Raji (cell line): Measurements from ENCODE around the gene GRB14.

Source experiments
- POLR2A ChIP-seq: IDR thresholded peaks from 2 replicates; pipeline ENCODE4 v1.6.1; 2011; ENCODE audit warnings: low read depth, low read length, control low read depth; ENCODE audit not compliant: insufficient read depth

Gene GRB14

DNA sequence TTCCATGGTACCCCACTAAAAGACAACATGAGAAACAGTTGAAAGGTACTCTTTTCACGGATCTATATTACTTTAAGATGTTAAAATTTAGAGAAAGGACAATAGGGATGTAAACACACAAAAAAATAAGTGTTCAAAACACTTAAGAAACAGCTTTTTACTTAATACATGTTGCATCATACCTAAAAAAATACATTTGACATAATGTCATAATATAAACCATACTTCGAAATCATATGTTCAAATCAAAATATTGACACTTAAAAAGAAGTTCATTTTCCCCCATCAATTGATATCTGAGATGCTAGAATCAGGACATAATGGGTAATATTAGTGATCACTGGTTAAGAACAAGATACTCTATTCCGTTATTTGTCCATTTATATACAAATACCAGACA is 124.9 kb downstream of the GRB14 start:
- no peak for TF ChIP-seq POLR2A

DNA sequence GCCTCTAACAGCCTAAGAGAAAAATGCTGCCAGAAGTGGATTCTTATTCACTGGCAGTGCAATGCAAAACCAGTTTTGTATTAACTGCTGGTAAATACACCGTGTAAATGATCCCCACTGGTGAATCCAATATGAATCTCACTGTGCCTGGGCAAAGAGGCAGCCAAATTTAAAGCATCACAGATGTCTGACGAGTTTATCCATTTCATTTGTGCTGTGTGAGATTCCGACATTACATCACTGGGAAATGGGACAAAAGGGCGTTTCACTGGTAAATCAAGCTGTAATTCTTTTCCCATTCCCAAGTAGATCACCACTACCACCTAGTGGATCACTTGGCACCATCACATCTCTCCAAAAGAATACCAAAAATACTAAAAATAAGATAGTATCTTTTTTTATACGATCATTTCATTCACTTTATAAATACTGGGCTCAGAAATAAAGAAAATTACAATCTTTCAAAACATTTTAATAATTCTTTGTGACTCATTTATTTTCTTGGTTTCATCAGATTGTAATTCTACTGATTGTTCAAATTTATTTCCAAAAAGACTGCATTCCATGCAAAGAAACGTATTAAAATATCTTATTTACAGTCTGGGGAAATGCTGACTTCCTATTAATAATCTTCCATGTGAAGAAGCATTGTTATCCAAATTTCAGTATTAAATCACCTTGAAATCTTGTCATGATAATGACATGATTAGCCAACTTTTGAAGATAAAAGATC is 125.6 kb downstream of the GRB14 start:
- TF ChIP-seq POLR2A: no peak

DNA sequence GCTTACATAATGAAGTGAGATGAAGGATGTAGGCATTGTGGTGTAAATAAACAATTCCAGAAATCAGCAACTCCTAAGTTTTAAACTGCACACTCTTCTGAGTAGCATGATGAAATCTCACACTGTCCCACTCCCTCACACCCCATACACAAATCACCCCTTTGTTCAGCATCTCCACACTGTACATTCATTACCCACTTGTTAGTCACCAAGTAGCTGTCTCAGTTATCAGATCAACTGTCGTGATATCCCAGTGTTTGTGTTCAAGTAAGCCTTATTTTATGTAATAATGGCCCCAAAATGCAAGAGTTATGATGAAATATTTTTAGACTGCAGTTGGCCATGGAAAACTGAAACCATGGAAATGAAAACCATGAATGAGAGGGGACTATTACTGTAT is 135.7 kb downstream of the GRB14 start:
- TF ChIP-seq POLR2A: no peak

DNA sequence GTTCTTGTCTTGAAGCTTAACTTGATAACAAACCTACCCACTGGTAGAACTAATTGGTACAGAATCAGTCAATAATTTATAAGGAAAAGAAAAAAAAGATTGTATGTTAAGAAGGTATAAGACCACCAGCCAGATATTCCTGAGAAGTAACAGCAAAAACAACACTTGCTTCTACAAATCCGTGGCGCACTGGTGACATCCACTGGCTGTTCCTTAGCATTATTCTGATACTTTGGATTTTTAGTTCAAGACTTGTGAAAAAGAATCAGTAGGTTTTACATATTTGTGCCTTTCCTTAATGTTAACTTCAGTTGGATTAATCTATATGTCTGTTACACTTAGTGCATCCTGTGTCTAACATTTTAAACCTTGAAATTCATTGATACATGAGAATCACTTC is 141.8 kb downstream of the GRB14 start:
- TF ChIP-seq POLR2A: no peak

DNA sequence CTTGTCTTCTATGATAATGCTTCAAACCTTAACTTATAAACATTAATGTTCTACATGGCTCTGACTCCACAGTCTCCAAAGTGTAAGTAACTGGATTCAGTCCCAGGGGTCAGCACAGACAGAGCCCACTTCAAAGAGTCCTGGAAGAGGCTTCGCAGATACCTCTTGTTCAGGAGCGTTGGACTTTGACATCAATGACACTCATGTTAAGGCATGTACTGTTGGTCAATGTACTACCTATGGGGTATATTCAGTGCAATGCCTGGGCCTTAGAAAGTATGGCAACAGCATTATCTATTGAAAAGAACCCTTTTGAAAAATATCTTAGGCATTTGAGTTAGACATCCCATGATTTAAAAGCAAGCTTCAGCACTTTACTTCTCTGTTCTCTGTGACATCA is 143.1 kb downstream of the GRB14 start:
- no peak for TF ChIP-seq POLR2A

DNA sequence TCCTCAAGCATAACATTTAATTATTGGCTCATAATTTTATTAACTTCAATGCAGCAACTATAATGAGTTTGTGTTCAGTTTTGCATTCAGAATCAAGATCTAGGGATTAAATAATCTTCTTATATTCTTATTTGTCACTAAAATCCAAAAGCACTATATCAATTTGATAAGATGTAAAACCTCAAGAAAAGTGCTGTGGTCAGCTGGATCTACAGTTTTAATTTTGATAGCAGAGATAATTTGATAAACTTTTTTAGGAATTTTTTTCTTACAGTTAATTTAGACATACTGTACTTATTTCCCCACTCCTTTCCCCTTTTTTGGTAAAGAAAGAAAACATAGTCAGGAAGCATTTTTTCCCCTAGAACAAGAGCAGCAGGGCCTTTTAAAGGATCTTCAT is 146.4 kb downstream of the GRB14 start:
- TF ChIP-seq POLR2A: no peak

DNA sequence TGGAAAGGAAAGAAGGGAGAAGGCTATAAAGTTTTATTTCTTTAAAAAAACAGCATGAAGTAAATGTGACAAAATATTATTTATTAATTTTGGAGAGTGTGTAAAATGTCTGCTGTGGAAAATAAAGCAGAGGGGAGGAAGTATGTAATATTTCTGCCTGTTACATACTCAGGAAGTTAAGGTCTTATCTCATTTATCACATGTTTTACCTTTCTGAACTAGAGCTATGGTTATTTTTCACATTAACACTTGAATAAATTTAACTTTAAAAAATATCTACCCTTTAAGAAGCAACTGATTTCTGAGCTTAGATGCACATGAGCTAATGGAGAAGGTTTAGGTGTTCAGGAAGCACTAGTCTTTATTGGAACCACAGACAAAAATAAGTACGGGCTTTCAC is 148.3 kb downstream of the GRB14 start:
- no peak for TF ChIP-seq POLR2A

DNA sequence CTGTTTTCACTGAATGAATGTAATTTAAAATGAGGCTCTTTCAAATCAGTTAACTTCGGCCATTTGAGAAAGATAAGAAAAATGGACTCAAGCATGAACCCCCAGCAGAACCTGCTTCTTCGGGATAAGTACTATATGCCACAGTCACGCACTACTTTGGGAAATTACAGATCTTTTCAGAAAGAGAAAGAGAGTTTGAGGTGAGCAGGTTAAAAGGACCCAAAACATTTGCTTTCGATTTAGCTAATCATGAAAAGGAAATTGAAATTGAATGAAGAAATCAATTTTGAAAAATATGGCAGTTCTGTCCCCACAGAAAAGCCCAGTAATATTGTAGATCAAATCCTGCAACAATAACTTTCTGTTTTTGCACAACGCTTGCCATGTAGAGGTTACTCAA is 156.9 kb downstream of the GRB14 start:
- no peak for TF ChIP-seq POLR2A

DNA sequence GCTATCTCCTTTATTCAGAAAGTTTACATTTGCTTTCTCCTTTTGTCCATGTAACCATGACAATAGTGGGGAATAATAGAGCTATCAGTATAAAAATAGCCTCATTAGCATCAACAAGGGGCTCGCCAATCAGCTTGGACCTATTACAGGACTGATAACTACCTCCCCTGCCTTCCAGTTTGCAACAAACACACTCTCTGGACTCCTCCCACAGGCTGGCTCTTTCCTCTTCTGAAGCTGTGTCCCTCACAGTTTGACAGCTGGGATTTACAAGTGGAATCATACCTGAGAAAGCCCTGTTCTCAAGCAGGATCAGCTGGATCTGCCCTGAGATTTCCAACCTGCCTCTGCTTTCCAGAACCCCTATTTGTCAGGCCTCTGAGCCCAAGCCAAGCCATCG is 162.5 kb downstream of the GRB14 start:
- no peak for TF ChIP-seq POLR2A

DNA sequence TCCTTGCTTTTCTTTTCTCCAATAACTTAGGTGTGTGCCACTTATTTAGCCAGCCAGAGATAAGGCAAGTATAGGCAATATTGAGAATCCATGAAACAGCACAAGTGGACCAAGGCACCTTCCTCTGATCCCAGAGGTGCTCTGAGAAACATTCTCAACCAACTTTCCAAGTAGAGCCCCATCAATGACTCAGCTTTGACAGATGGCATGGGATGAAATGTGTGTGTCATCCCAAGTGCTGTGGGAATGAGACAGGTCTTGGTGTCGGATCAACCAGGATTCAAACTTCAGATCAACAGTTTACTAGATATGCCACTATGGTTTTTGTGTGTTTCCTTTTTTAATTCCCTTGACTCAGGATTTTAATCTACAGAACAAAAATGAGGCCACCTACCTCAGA is 164.0 kb downstream of the GRB14 start:
- TF ChIP-seq POLR2A: no peak

DNA sequence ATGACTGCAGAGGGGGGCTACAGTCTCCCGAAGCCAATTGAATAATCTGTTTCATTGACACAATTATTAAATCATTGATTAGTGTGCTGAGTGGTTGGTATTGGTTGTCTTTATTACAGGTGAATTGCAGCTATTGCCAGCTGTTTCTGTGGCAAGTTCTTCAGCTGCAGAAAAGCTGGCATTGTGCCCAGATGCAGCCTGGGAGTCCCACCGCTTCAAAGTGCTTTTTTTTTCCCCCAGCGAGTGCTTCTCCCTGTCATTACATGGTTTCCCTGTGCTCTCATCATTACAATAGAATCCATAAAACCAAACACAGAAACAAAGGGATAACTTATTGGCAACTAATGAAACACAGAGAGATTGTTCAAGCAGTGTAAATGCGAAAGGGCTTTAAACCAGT is 164.7 kb downstream of the GRB14 start:
- TF ChIP-seq POLR2A: no peak

DNA sequence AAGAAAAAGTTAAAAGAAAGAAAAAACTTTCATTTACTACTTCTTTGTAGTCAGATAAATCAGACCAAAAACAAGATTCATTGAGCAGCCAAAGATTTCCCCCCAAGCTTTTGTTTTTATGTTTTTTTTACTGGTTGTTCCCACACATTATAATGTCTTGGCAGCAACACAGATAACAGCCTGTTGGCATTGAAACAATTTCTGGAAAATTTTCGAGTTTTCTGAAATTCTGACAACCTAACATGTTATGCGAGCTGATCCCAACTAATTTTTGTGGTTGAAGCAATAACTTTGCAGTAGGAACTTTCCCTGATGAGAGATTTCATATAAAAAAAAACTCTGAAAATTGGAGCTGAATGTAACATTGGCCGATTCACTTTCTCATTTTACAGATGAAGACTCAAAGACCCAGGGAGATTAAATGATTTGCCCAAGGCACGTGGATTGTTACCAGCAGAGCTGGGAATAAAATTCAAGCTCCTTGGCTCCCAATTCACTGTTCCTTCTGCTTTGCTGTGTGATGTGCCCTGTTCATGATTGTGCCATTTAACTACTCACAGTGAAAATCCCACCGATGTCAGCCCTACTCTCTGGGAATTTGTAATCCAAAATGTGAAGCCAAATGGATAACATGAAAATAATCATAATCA is 167.5 kb downstream of the GRB14 start:
- no peak for TF ChIP-seq POLR2A

DNA sequence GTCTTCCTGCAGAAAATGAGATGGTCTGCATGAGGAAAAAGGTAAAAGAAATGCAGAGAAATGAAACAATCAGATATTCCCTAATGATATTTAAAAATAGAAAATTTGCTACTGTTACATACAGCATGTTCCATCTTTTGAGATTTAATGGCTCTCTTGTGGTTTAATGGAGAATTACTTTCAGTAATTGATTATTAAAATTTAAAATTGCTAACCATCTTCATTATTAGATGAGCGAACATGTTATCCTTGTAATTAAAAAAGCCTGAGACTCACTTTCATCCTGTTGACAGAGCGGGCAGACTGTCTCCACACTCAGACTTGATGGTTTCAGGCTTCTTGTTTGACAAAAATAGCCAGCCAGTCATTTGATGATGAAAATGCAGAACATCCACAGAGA is 171.0 kb downstream of the GRB14 start:
- TF ChIP-seq POLR2A: no peak

DNA sequence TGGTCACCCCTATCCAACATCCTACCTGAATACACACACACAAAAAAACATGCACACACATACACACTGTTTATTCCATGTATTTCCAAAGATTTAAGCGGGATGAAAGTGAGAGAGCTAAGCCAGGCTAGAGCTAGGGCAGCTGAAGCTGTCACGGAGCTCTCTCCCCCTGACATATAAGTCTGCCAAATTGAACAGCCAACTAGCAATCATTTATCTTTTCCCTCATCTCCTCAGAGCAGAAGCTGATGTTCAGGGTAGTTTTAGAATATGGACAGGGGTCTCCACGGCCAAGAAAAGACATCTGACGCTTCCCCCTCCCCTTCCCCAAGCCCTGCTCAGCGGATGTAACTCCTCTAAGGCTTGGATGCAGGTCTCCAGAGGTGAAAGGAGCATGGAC is 171.6 kb downstream of the GRB14 start:
- TF ChIP-seq POLR2A: no peak

DNA sequence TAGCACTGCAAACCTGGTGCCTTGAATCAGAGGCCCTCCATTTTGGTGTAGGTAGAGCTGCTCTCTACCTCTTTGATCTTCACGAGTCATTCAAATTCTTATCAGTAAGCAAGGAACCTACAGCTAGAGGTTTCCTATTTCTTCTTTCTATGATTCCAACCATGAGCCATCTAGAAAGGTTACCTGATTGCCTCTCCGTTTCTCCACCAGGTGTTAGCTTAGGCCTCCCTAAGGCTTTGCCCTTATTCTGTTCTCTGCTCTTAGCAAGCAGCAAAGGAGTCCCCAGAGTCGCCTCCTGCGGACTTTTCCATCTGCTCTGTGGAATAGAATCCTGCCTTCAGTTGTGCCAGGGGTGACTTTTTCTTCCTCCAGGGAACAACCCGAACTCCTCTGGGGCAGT is 173.6 kb downstream of the GRB14 start:
- TF ChIP-seq POLR2A: no peak
